SK-N-SH (cell line): ENCODE results near the gene SUSD3. TPM values are rescaled to one million over a fixed set of nuclear protein-coding genes. Genes with fewer than 3 reads are reported as not detected.

Experiments
- CTCF ChIA-PET: fragments of 300-600, 350-600 bp; formaldehyde crosslinking; extraction: SDS; loops from one replicate; lab custom pipeline; 2021; lab: Yijun Ruan, JAX
- POLR2A ChIA-PET: fragments of 350-600 bp; sonication (Branson Sonifier 250); formaldehyde crosslinking; extraction: SDS; loops from one replicate; lab custom pipeline; 2020; ENCODE audit warnings: antibody characterized with exemption, inconsistent platforms; lab: Yijun Ruan, JAX
- DNase-seq: peaks from one replicate; pipeline ENCODE4 v3.0.0; 2012
- H2AFZ ChIP-seq: fragments of 200-600 bp; sonication (generic); 2 replicates; pipeline ENCODE4 v1.8.1; 2016; ENCODE audit warnings: antibody characterized with exemption, mild to moderate bottlenecking, low read depth
- H3F3A ChIP-seq: fragments of 200-600 bp; sonication (generic); replicated peaks from 2 replicates; pipeline ENCODE3; 2016; ENCODE audit warnings: antibody characterized with exemption, mild to moderate bottlenecking; ENCODE audit not compliant: insufficient read depth
- H3K27ac ChIP-seq, 2 experiments: fragments of 200-500 bp in 1 of 2; fragments of 200-600 bp in 1 of 2; sonication (Bioruptor generic) in 1 of 2; sonication (generic), shearing (Covaris generic) in 1 of 2; 2 replicates each; pipeline versions ENCODE4 v1.5.1 to v1.6.1; 2014 to 2016; ENCODE audit warnings: low read depth in 2 of 2, inconsistent platforms in 1 of 2, low read length in 1 of 2, mild to moderate bottlenecking in 1 of 2, mixed read lengths in 1 of 2
- H3K27me3 ChIP-seq: fragments of 200-600 bp; sonication (generic), shearing (Covaris generic); 2 replicates; pipeline ENCODE4 v1.6.1; 2016; ENCODE audit warnings: mixed run types; ENCODE audit not compliant: insufficient read depth
- H3K36me3 ChIP-seq, 2 experiments: fragments of 200-500 bp in 1 of 2; fragments of 200-600 bp in 1 of 2; sonication (Bioruptor generic) in 1 of 2; sonication (generic) in 1 of 2; replicated peaks in 1 of 2; 2 replicates each; pipeline versions ENCODE3 to v1.5.1; 2014 to 2016; ENCODE audit warnings: low read length in 1 of 2, mild to moderate bottlenecking in 1 of 2; ENCODE audit not compliant: insufficient read depth in 2 of 2, control insufficient read depth in 1 of 2
- H3K4me1 ChIP-seq, 2 experiments: fragments of 200-500 bp in 1 of 2; fragments of 200-600 bp in 1 of 2; sonication (Bioruptor generic) in 1 of 2; sonication (generic), shearing (Covaris generic) in 1 of 2; 2 replicates each; pipeline versions ENCODE4 v1.5.1 to v1.6.1; 2014 to 2016; ENCODE audit warnings: low read depth in 1 of 2, low read length in 1 of 2, mixed run types in 1 of 2; ENCODE audit not compliant: insufficient read depth in 2 of 2, control insufficient read depth in 1 of 2
- H3K4me2 ChIP-seq: fragments of 200-600 bp; sonication (generic), shearing (Covaris generic); 2 replicates; pipeline ENCODE4 v1.6.1; 2017; ENCODE audit warnings: mixed run types
- H3K4me3 ChIP-seq, 2 experiments: fragments of 200-500 bp in 1 of 2; fragments of 200-600 bp in 1 of 2; sonication (Bioruptor generic) in 1 of 2; sonication (generic), shearing (Covaris generic) in 1 of 2; 2 replicates each; pipeline versions ENCODE4 v1.5.1 to v1.8.1; 2014 to 2016; ENCODE audit warnings: low read depth in 2 of 2, inconsistent platforms in 1 of 2, low read length in 1 of 2, mild to moderate bottlenecking in 1 of 2, mixed read lengths in 1 of 2, moderate library complexity in 1 of 2
- H3K79me2 ChIP-seq: fragments of 200-600 bp; sonication (generic); 2 replicates; pipeline ENCODE4 v1.8.1; 2017; ENCODE audit warnings: mild to moderate bottlenecking; ENCODE audit not compliant: insufficient read depth
- H3K9ac ChIP-seq: fragments of 200-600 bp; sonication (generic); 2 replicates; pipeline ENCODE4 v1.6.1; 2017; ENCODE audit warnings: mixed run types
- H3K9me2 ChIP-seq: fragments of 200-600 bp; sonication (generic); 2 replicates; pipeline ENCODE4 v1.6.1; 2017; ENCODE audit warnings: mixed run types
- H3K9me3 ChIP-seq: fragments of 200-600 bp; sonication (generic); 2 replicates; pipeline ENCODE4 v1.6.1; 2017; ENCODE audit warnings: mixed run types, mild to moderate bottlenecking, moderate library complexity
- H4K20me1 ChIP-seq: fragments of 200-600 bp; sonication (generic); 2 replicates; pipeline ENCODE4 v1.6.1; 2017; ENCODE audit warnings: mild to moderate bottlenecking, mixed run types; ENCODE audit not compliant: insufficient read depth
- CTCF ChIP-seq: fragments of 200-600 bp; sonication (generic); IDR thresholded peaks from 2 replicates; pipeline ENCODE4 v1.6.1; 2017; ENCODE audit warnings: antibody characterized with exemption, mild to moderate bottlenecking, moderate library complexity
- ELF1 ChIP-seq: IDR thresholded peaks from 2 replicates; pipeline ENCODE4 v1.4.0; 2012
- EP300 ChIP-seq, 2 experiments: IDR thresholded peaks; 2 replicates each; pipeline versions ENCODE4 v1.4.0 to v1.6.1; 2012; ENCODE audit warnings: borderline replicate concordance in 1 of 2, low read depth in 1 of 2, low read length in 1 of 2
- EZH2phosphoT487 ChIP-seq: fragments of 200-600 bp; sonication (generic); IDR thresholded peaks from 2 replicates; pipeline ENCODE4 v1.6.1; 2017; ENCODE audit warnings: low read depth, mixed run types, mild to moderate bottlenecking, antibody characterized with exemption, moderate library complexity, borderline replicate concordance
- FOXJ3 ChIP-seq: sonication (generic); formaldehyde crosslinking; IDR thresholded peaks from 2 replicates; pipeline ENCODE4 v1.5.1; 2020; ENCODE audit warnings: mild to moderate bottlenecking, missing genetic modification reagents
- GATA2 ChIP-seq: sonication (generic); formaldehyde crosslinking; IDR thresholded peaks from 2 replicates; pipeline ENCODE4 v1.5.0; 2020; ENCODE audit warnings: mild to moderate bottlenecking, missing genetic modification reagents
- MAX ChIP-seq: IDR thresholded peaks from 2 replicates; pipeline ENCODE4 v1.4.0; 2012; ENCODE audit warnings: low read depth
- NRF1 ChIP-seq: IDR thresholded peaks from 2 replicates; pipeline ENCODE4 v1.6.1; 2012; ENCODE audit warnings: low read depth, mild to moderate bottlenecking, low read length
- PBX3 ChIP-seq: IDR thresholded peaks from 2 replicates; pipeline ENCODE4; 2012
- SIN3A ChIP-seq: IDR thresholded peaks from 2 replicates; pipeline ENCODE4 v1.6.1; 2012; ENCODE audit warnings: low read depth, mild to moderate bottlenecking, low read length, moderate library complexity, borderline replicate concordance
- SMC3 ChIP-seq: IDR thresholded peaks from 2 replicates; pipeline ENCODE4 v1.6.1; 2012; ENCODE audit warnings: low read depth, low read length, improper control_type of control experiment
- USF1 ChIP-seq: IDR thresholded peaks from 2 replicates; pipeline ENCODE4 v1.4.0; 2012; ENCODE audit warnings: low read depth, borderline replicate concordance
- USF2 ChIP-seq: fragments of 150-350 bp; IDR thresholded peaks from 2 replicates; pipeline ENCODE4 v1.6.1; 2017; ENCODE audit warnings: antibody characterized with exemption, low read length, low read depth, borderline replicate concordance
- YY1 ChIP-seq: IDR thresholded peaks from 2 replicates; pipeline ENCODE4 v1.4.0; 2012; ENCODE audit warnings: low read depth, mild to moderate bottlenecking
- WGBS: methylation state at CpG from one replicate; pipeline ENCODE4 v1.1.6; 2017; ENCODE audit warnings: low lambda C conversion rate; 5-methylcytosine and 5-hydroxymethylcytosine counted together
- polyA plus RNA-seq, 3 experiments: library from polyadenylated mRNA; depleted of rRNA; stranded (reverse); fragments of >200 nt; gene quantifications; 2 replicates each; pipeline ENCODE4 v1.2.3, GENCODE V29; 2012

Gene SUSD3
- polyA plus RNA-seq, 1 of the 3 experiments (the other 2 are of a cell fraction): 0.49 TPM

- peaks cover 6% of the 10 kb centered on the region for H3F3A ChIP-seq
Observed at GRCh38 chr9:93086447-93087224, 28.1 kb downstream of the SUSD3 start.

GRCh38 chr9:93087971-93088655 lies 29.6 kb downstream of the SUSD3 start:
- H3K4me1 ChIP-seq: no peaks in the 10 kb centered on the region; a peak in 1 of 4 replicates
- no peaks in the 10 kb centered on the region for H3K27me3 ChIP-seq
- no peaks in the 10 kb centered on the region for H3K9me3 ChIP-seq
- POLR2A ChIA-PET: interaction anchor here (0.7 kb wide), 1 partner anchor 51 kb away, joined by 4 read pairs; no protein-coding TSS in a partner anchor
- no peak overlapping the region for H2AFZ ChIP-seq
- CTCF ChIA-PET: interaction anchor here (0.8 to 1.2 kb wide), 2 partner anchors 21 to 85 kb away, joined by 3 to 5 read pairs; no protein-coding TSS in a partner anchor
- no peak for TF ChIP-seq USF2
- no peak for TF ChIP-seq FOXJ3 (CRISPR knock-in tag)
- TF ChIP-seq SMC3: no peak
- TF ChIP-seq CTCF: no peak
- TF ChIP-seq EZH2phosphoT487: no peak
- no peak for TF ChIP-seq GATA2 (CRISPR knock-in tag)
- TF ChIP-seq, all 33 proteins: peak for 0
- no peaks in the 10 kb centered on the region for H4K20me1 ChIP-seq
- no peak overlapping the region for H3K27ac ChIP-seq
- H3K36me3 ChIP-seq: no peaks in the 10 kb centered on the region
- peak; percentile 5 for DNase-seq
- peaks cover 12% of the 10 kb centered on the region for H3F3A ChIP-seq
- 72% methylated on average over 10 of the region's 12 CpGs for WGBS
- H3K9ac ChIP-seq: no peak overlapping the region
- no peaks in the 10 kb centered on the region for H3K79me2 ChIP-seq
- no peak overlapping the region for H3K4me3 ChIP-seq
- H3K4me2 ChIP-seq: no peak overlapping the region
- no peaks in the 10 kb centered on the region for H3K9me2 ChIP-seq

More at GRCh38 chr9:93086447-93087224, 28.1 kb downstream of the SUSD3 start:
- Histone ChIP-seq H3K36me3 (no peaks in the 10 kb centered on the region), H3K9me2 (no peaks in the 10 kb centered on the region), H3K4me1 (no peaks in the 10 kb centered on the region; a peak in 1 of 4 replicates), H2AFZ (no peak overlapping the region)
- POLR2A ChIA-PET: no interaction called here
- no peak for TF ChIP-seq PBX3
- TF ChIP-seq EP300 (IDR thresholded peaks at IDR 0.05; ENCODE audit: borderline replicate concordance in 1 of 2, low read depth in 1 of 2, low read length in 1 of 2): no peak
- no peak for TF ChIP-seq YY1
- TF ChIP-seq USF1: no peak
- TF ChIP-seq MAX: no peak
- TF ChIP-seq NRF1: no peak
- TF ChIP-seq ELF1: no peak
- no peak for TF ChIP-seq SIN3A
- TF ChIP-seq, all 33 proteins: peak for 0
- CTCF ChIA-PET: interaction anchor here (0.7 kb wide), 1 partner anchor 22 kb away, joined by 3 read pairs; no protein-coding TSS in a partner anchor
- Histone ChIP-seq H3K9ac (no peak overlapping the region), H3K4me3 (no peak overlapping the region), H3K4me2 (no peak overlapping the region), H3K27me3 (no peaks in the 10 kb centered on the region), H3K9me3 (no peaks in the 10 kb centered on the region), H3K79me2 (no peaks in the 10 kb centered on the region), H4K20me1 (no peaks in the 10 kb centered on the region), H3K27ac (no peak overlapping the region)
- 71% methylated on average over 8 of the region's 8 CpGs for WGBS
- DNase-seq: no peak
